8988T (cell line): ENCODE data around the gene MIA2.
"Not testable (repeated sequence)": the region's sequence is repeated elsewhere in the genome, so short reads cannot be mapped to it uniquely, and the experiment has no call there.

Source experiments
- DNase-seq: peaks from one replicate; pipeline ENCODE4 v3.0.0; 2011

MIA2 gene

DNA sequence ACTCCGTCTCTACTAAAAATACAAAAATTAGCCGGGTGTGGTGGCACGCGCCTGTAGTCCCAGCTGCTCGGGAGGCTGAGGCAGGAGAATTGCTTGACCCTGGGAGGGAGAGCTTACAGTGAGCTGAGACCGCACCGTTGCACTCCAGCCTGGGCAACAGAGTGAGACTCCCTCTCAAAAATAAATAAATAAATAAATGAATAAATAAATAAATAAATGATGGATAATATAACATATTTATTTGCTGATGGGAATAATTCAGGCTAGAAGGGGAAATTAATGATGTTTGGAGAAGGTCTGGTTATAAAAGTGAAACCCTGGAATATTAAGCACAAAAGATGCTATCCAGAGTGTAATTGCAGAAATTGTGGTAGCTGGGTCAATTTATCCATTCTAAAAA lies 107.4 kb downstream of the MIA2 start:
- not testable (repeated sequence) for DNase-seq

DNA sequence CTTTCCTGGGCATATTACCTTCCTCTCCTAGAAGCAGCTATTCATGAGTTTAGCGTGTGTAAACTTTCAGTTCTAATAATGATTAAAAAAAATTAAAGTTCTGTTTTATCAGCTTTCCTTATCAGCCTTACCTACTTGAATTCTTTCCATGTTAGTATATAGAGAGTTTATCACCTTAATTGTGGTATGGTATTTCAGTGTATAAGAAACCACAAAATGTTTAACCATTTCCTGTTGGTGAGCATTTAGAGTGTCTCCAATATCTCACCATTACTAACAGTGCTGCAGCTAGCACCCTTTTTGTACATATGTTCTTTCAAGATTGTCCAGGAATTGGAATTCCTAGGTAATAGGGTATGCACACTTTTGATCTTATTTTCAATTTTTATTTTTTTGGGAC lies 109.1 kb downstream of the MIA2 start:
- no peak for DNase-seq

DNA sequence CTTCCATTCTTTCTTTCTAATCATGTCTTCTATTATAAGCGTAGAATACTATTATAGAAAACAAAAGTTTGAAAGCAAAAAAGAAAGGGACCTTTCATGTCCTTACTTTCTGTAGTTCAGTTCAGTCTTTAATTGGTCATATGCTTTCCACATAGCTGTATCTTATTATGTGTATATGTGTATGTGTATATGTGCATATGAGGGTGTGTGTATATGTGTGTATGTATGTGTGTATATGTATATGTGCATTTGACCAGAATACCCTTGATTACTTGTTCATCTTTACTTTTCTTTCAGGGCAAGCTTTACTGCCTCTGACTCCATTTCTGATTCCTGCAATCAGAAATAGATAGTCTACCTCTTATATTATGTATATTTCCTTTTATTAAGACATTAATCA lies 109.9 kb downstream of the MIA2 start:
- no peak for DNase-seq

DNA sequence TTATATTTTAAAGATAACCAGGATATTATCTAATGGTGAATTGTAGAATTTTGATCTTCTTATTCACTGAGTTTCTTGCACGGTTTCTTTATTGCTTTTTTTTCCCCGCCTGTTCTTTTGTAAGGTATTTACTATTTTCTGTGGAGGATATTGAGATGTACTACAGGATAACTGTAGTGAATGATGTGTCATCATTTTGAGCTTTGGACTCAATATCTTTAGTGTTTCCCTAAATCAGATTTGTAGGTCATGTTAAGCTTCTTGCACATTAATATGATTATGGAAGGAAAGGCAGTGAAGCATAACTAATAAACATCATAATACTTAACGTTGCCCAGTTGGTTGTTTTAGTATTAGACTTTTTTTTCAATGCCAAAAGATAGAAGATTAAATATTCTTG lies 117.2 kb downstream of the MIA2 start:
- DNase-seq, result no peak

DNA sequence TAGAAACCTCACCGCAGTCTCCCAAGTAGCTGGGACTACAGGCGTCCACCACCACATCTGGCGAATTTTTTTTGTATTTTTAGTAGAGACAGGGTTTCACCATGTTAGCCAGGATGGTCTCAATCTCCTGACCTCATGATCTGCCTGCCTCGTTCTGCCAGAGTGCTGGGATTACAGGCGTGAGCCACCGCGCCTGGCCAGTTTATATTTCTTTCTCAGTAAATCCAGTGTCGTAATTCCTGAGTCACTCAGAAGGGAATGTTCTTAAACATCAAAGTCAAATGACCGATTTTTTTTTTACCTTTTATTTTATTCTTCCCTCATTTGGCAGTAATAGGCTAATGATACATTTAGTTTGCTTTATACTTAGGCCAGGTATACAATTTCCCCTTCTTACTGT lies 118.0 kb downstream of the MIA2 start:
- DNase-seq, result no peak

DNA sequence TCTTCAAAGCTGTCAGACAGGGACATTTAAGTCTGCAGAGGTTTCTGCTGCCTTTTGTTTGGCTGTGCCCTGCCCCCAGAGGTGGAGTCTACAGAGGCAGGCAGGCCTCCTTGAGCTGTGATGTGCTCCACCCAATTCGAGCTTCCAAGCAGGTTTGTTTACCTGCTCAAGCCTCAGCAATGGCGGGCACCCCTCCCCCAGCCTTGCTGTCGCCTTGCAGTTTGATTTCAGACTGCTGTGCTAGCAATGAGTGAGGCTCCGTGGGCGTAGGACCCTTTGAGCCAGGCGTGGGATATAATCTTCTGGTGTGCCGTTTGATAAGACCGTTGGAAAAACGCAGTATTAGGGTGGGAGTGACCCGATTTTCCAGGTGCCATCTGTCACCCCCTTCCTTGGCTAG lies 125.4 kb downstream of the MIA2 start:
- not testable (repeated sequence) for DNase-seq

DNA sequence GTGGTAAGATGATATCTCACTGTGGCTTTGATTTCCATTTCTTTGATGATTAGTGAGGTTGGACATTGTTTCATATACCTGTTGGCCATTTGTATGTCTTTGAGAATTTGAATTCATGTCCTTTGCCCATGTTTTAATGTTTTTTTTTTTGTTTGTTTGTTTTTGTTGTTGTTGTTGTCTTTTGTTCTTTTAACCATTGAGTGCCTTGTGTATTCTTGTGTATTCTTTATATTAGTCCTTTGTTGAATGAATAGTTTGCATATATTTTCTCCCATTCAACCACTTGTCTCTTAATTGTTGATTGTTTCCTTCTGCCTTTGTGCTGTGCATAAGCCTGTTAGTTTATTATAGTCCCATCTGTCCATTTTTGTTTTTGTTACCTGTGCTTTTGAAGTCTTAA lies 126.6 kb downstream of the MIA2 start:
- DNase-seq, result no peak

DNA sequence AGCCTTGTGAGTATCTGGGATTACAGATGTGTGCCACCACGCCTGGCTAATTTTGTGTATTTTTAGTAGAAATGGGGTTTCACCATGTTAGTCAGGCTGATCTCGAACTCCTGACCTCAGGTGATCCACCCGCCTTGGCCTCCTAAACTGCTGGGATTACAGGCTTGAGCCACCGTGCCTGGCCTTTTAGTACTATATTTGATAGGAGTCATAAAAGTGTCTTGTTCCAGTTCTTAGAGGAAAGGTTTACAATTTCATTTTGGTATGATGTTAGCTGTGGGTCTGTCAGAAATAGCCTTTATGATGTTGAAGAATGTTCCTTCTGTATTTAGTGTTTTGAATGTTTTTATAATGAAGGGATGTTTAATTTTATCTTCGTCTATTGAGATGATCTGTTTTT lies 127.8 kb downstream of the MIA2 start:
- not testable (repeated sequence) for DNase-seq

DNA sequence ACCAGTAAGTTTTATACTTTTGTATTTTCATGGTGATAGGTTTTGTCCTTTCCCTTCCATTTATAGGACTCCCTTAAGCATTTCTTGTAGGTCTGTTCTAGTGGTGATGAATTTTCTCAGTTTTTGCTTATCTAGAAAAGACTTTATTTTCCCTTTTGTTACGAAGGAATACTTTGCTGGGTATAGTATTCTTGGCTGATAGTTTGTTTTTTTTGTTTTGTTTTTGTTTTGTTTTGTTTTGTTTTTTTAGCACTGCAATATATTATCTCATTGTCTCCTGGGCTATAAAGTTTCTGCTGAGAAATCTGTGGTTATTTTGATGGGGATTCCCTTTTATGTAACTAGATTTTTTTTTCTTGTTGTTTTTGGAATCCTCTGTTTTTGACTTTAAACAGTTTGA lies 130.8 kb downstream of the MIA2 start:
- no peak for DNase-seq

DNA sequence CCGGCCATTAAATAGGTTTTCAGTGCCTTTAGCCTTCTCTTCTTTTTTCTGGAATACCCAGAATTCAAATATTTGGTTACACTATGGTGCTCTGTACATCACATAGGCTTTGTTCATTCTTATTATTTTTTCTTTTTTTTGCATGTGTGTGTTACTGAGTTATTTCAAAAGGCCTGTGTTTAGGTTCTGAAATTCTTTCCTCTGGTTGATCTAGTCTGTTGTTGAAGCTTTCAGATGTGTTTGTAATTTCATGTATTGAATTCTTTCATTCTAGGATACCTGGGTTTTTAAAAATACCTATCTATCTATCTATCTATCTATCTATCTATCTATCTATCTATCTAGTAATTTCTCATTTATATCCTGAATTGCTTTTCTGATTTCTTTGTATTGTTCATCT lies 131.6 kb downstream of the MIA2 start:
- DNase-seq, result no peak

DNA sequence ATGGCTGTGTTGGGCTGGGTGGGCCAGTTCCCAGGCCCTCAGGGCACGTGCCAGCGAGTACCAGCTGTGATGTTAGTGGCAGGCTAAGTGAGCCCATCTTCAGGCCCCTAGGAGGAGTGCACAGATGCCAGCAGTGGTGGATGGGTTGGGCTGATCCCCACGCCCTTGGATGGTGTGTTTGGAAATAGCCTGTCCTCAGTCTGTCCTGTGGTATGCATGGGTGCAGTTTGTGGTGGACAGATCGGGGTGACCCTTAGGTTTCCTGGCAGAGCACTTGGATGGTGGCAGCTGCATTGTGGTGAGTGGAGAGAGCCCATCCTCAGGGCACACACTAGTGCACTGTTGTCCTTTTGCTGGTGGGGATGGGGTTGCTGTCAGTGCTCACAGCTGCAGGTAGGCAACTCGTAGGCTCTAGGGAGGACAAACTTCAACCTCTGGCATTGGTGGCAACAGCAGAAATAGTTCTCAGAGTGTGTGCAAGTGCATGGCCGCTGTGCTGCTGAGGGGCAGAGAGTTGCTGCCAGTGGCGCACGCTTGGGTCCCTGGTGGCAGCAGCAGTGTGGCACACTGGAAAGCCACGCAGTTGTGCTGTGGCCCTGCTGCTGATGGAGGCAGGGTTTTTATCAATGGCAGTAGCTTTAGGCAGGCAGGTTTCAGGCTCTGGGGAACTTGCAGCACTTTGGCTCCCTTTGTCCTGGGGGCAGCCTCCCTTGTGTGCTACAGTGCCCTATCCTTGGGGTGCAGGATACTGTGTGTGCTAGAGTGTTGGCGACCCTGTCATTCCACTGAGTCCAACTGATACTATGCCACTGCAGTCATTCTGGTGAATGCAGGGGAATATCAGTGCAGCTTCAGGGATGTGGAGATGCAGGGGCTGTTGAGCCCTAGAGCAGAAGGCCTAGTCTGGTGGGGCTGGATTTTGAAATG lies 133.0 kb downstream of the MIA2 start:
- no peak for DNase-seq

DNA sequence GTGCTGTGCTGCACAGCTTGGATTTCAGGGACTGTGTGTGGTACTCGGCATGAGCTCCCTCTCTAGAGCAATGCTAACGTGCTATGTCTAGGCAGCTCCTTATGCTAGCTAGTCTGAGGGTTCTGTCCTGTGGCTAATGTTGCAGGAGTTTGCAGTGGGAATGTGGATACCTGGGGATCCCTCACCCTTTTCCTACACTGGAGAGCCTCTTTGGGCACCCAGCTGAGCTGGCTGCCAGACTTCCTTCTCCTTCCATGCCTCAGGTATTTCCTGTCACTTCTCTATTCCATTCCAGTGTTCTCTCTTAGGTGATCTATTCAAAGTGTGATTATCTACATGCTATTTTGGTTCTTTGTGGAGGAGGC lies 133.7 kb downstream of the MIA2 start:
- DNase-seq, result no peak

DNA sequence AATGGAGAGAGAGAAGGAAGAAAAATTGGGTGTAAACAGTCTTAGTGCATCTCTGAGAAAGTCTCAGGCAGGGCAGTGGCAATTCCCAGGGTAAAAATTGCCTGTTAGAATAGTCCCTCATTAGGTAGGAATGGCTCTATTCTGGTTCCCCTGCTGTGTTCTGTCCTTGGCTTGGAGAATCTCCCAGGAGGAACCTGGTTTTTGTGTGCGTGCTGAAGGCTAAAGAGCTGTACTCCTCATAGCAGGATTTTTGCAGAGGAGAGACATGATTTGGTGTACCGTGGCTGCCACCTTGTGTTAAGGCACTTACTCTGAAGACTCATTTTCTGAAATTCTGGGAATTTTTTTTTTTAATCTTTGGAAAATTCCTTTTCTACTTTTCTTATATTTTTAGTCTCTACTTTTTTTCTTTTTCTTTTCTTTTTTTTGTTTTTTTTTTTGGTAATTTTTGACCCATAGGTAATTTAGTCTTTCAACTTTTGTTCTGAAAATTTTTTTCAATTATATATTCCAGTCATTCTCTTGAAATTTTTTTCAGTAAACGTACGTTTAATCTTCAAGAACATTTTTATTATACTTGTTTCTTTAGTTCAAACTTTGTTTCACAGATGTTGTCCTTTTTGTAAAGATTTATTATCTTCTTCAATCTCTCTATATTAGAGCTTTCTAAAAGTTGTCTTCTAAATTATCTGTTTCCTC lies 134.7 kb downstream of the MIA2 start:
- DNase-seq, result peak; percentile 14

DNA sequence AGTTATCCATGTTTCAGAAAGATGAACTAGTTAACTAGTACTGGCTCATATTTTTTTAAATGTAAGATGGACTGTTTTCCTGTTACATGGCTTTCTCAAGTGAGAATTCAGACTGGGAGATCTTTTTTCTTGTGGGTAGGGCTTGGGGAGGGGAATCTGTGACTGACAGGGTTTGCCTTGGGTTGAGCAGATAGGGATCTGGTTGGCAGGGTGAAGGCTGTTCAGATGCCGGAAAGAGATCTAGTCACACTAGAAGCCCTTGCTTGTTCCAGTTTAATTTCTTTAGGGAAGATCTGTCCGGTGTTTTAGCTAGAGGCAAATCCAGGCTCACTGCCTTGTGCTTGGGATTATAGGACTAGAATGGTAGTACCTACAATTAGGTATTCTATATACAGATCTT lies 135.3 kb downstream of the MIA2 start:
- DNase-seq, result no peak

DNA sequence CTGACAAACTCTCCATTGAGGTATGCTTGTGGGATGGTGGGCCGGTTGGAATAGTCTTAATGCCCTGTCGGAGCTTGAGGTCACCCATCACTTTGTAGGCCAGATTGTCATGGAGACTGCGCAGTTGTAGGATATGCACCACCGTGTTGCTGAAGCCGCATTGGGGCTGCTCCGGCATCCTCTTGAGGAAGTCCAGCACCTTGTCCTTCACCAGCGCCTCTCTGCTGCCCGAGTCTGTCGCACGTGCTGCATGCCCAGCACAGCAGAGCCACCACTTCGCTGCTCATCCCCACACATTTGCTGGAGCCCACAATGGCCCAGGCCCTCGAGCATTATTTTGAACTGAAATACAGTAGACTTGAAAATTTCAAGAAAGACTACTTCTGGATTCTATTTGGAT lies 136.7 kb downstream of the MIA2 start:
- no peak for DNase-seq

DNA sequence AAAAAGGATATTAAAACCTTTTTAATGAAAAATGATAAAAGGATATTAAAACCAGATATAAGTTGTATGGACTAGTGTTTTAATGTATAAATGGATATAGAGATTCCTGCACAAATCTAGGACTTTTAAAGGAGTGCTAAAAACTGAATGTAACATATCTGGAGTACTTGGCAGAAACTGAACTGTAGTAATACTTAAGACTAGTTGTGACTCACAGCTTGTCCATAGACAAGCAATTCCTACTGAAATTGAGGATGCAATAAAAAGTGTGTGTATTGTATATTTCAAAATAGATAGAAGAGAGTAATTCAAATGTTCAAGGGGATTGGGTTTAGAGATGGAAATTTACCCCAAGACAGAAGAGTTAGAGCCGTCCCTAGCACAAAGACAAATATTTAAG lies 138.9 kb downstream of the MIA2 start:
- DNase-seq, result no peak

DNA sequence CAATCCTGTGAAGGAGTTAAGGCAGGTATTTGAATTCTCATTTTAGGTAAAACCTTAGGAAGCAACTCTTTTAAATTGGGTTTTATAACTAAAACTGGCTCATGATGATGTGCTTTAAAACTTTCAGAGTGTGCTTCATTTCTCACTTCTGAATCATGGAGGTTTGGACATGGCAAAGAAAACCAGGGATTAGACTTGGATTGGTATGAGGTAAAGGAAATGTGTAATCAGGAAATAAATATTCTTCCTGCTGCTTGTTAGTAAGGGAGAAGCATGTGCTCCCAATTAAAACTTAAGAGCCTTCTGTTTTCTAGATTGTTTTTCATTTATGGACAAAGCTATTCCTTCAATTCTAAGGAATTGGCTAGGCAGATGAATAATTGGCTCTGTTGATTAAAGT lies 141.1 kb downstream of the MIA2 start:
- no peak for DNase-seq

DNA sequence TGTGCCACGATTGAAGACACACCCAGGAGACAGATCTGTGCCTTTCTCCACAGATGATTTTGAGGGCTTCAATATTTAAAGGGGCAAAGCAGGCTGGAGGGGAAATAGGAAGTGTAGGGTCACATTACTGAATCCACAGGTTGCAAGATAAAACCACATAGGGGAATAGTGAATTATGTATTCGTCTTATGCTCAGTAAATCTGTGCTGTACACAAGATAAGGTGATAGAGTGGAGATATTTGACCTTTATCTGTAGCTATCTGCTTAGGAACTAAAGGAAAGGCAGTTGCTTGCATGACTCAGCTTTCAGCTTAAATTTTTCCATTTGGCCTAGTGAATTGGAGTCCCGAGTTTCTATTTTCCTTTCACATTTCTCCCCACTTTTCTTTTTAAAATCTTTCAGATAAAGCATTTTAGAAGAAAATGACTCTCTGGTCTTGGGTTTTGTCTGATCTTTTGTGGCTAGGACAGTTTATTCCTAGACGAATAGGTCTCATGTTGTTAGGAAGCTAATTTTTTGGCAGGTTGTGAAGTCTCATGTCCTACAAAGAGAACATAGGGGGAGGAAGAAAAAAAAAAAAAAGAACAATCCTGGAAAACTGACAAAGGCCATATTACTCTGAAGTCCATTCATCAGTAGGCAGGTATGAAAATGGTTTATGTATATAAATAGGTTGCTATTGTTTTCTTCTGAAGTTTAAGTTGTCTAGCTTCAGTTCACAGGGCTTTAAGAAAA lies 143.1 kb downstream of the MIA2 start:
- DNase-seq, result no peak

DNA sequence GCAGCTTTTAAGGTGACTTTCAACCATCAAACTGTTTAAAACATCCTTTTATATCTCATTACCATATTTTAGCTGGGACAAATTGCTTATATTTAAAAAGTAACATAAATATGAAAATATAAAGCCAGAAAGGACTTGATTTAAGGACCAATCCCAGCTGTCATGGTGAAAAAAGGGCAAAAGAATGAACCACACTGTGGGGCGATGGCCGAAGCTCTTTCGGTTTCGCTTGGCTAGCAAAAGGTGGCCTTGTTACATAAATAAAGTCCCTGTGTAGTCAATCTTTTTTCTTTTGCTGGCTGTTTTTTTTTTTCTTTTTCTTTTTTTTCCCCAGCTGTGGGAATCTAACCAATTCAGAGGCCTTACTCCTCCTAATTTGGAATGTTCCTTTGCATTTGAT lies 147.7 kb downstream of the MIA2 start:
- no peak for DNase-seq

DNA sequence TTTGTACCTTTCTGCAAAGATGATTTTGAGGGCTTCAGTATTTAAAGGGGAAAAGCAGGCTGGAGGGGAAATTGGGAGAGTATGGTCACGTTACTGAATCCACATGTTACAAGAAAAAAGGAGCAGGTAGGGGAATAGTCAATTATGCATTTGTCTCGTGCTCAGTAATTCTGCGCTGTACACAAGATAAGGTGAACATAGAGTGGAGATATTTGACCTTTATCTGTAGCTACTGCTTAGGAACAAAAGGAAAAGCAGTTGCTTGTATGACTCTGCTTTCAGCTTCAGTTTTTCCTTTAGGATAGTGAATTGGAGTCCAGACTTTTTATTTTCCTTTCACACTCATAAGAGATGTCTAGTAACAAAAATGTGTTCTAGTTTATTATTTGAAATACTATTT lies 148.7 kb downstream of the MIA2 start:
- DNase-seq, result no peak

DNA sequence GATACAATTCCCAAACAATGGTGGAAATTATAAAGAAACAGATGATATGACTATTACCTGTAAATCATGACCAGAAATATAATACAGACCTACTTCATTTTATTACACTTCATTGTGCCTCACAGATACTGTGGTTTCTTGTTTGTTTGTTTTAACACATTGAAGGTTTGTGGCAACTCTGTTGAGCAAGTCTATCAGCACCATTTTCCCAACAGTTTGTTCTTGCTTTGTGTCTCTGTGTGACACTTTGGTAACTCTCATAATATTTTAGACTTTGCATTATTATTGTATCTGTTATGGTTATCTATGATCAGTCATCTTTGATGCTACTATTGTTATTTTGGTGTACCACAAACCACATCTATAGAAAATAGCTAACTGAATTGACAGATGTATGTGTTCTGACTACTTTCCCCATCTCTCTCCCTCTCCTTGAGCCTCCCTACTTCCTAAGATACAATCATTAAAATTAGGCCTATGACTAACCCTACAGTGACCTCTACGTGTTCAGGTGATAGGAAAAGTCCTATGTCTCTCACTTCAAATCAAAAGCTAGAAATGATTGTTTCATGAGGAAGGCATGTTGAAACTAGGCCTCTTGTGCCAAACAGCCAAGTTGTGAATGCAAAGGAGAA lies 149.4 kb downstream of the MIA2 start:
- no peak for DNase-seq

DNA sequence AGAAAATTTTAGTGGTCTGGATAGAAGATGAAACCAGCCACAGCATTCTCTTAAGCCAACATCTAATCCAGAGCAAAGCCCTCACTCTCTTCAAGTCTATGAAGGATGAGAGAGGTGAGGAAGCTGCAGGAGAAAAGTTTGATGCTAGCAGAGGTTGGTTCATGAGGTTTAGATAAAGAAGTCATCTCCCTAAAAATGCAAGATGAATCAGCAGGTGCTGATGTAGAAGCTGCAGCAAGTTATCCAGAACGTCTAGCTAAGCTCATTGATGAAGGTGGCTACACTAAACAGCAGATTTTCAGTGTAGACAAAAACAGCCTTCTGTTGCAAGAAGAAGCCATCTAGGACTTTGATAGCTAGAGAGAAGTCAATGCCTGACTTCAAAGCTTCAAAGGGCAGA lies 150.0 kb downstream of the MIA2 start:
- DNase-seq, result no peak

DNA sequence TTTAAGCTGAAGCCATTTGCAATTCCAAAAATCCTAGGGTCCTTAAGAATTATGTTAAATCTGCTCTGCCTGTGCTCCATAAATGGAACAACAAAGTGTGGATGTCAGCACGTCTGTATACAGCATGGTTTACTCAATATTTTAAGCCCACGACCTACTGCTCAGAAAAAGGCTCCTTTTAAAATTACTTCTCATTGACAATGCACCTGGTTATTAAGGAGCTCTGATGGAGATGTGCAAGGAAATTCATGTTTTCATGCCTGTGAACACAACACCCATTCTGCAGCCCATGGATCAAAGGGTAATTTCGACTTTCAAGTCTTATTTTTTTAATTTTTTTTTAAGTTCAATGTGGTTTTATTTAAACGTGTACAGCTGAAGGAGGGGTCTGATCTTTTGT lies 150.5 kb downstream of the MIA2 start:
- no peak for DNase-seq
